ENCODE measurements around the gene OVCH2. TPM values are rescaled to one million over a fixed set of nuclear protein-coding genes. Genes with fewer than 3 reads are reported as not detected.

The OVCH2 gene
- total RNA-seq, 2 experiments from 2014 or later: not detected

GRCh38 chr11:7686761-7687160, 19.5 kb downstream of the OVCH2 start:
- no peak for DNase-seq
- ChIA-PET POLR2A (no interaction called here), CTCF (interaction anchor here (1.1 to 3.1 kb wide), 4 partner anchors 8 to 30 kb away, joined by 3 to 14 read pairs (median 6); no protein-coding TSS in a partner anchor)
- Mint-ChIP-seq H3K4me1 (no peaks in the 10 kb centered on the region), H3K4me3 (no peak overlapping the region), H3K27ac (no peak overlapping the region), H3K9me3 (no peaks in the 10 kb centered on the region), H3K27me3 (peaks cover 25% of the 10 kb centered on the region), H3K36me3 (ENCODE audit: low read depth) (no peaks in the 10 kb centered on the region)

DNA sequence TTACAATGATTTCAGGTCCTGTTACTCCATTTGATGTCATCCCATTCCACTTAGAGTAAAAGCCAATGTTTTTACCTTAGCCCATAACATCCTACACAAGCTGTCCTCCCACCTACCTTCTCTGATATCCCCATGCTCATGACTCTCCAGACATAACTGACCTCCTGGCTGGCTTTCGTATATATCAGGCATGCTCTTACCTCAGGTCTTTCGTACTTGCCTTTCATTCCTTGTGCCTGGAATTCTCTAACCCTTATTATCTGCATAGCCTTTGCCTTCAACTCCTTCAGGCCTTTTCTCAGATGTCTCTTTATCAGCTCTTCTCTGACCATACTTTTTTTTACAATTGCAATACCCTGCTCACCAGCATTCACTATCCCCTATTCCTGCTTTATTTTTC, 22.7 kb downstream of the OVCH2 start:
- ChIA-PET CTCF (no interaction called here), POLR2A (no interaction called here)
- Mint-ChIP-seq H3K36me3 (ENCODE audit: low read depth) (no peaks in the 10 kb centered on the region), H3K4me1 (no peaks in the 10 kb centered on the region), H3K27me3 (peaks cover 25% of the 10 kb centered on the region), H3K9me3 (no peaks in the 10 kb centered on the region), H3K27ac (no peak overlapping the region), H3K4me3 (no peak overlapping the region)
- no peak for DNase-seq

GRCh38 chr11:7677796-7678201, 28.5 kb downstream of the OVCH2 start:
- Mint-ChIP-seq H3K4me3 (no peak overlapping the region), H3K36me3 (ENCODE audit: low read depth) (no peaks in the 10 kb centered on the region), H3K9me3 (no peaks in the 10 kb centered on the region), H3K27me3 (peaks cover 60% of the 10 kb centered on the region), H3K4me1 (peaks cover 4% of the 10 kb centered on the region), H3K27ac (no peak overlapping the region)
- DNase-seq: no peak
- CTCF ChIA-PET: interaction anchor here (0.9 to 1.5 kb wide), 2 partner anchors 13 to 20 kb away, joined by 3 to 4 read pairs; no protein-coding TSS in a partner anchor
- POLR2A ChIA-PET: no interaction called here

DNA sequence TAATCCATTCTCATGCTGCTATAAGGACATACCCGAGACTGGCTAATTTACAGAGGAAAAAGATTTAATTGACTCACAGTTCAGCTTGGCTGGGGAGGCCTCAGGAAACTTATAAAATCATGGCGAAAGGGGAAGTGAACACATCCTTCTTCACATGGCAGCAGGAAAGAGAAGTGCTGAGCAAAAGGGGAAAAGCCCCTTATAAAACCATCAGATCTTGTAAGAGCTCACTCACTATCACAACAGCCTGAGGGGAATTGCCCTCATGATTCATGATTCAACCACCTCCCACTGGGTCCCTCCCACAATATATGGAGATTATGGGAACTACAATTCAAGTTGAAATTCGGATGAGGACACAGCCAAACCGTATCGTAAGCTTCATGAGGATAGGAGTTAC, 29.2 kb downstream of the OVCH2 start:
- ChIA-PET CTCF (interaction anchor here (0.9 to 1.5 kb wide), 2 partner anchors 12 to 21 kb away, joined by 3 to 4 read pairs; no protein-coding TSS in a partner anchor), POLR2A (no interaction called here)
- Mint-ChIP-seq H3K4me3 (no peak overlapping the region), H3K27me3 (peaks cover 62% of the 10 kb centered on the region), H3K9me3 (no peaks in the 10 kb centered on the region), H3K4me1 (peaks cover 6% of the 10 kb centered on the region), H3K36me3 (ENCODE audit: low read depth) (no peaks in the 10 kb centered on the region), H3K27ac (no peak overlapping the region)
- no peak for DNase-seq

DNA sequence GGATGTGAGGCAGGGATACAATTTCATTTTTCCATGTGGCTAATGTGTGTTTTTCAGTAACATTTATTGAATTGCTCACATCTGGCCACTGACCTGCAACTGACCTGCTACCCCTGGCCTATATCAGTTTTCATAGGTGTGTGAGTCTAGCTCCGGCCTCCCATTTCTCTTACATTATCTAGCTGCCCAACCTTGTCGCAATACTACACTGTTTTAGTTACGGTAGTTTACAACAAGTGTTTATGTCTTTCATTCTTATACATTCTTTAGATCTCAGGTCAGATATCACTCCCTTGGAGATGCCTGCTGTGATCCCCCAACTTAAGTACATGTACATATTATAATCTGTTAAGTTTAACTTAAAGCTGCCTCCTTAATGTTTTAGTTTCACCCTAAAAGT, 30.6 kb downstream of the OVCH2 start:
- Mint-ChIP-seq H3K9me3 (no peaks in the 10 kb centered on the region), H3K27ac (no peak overlapping the region), H3K36me3 (ENCODE audit: low read depth) (no peaks in the 10 kb centered on the region), H3K4me3 (no peak overlapping the region), H3K4me1 (peaks cover 10% of the 10 kb centered on the region), H3K27me3 (peaks cover 55% of the 10 kb centered on the region)
- ChIA-PET POLR2A (no interaction called here), CTCF (interaction anchor here (0.6 to 0.9 kb wide), 2 partner anchors 10 to 12 kb away, joined by 3 to 6 read pairs; no protein-coding TSS in a partner anchor)
- no peak for DNase-seq

GRCh38 chr11:7673724-7674434, 32.4 kb downstream of the OVCH2 start:
- H3K4me3 Mint-ChIP-seq: peak overlapping the region; percentile 43
- no peaks in the 10 kb centered on the region for H3K9me3 Mint-ChIP-seq
- no peak overlapping the region for H3K27ac Mint-ChIP-seq
- H3K27me3 Mint-ChIP-seq: peaks cover 47% of the 10 kb centered on the region
- POLR2A ChIA-PET: no interaction called here
- peaks cover 13% of the 10 kb centered on the region for H3K4me1 Mint-ChIP-seq
- CTCF ChIA-PET: no interaction called here
- H3K36me3 Mint-ChIP-seq (ENCODE audit: low read depth): no peaks in the 10 kb centered on the region
- no peak for DNase-seq

- no peak for DNase-seq
- no peak within 1 kb of the TSS for H3K27ac Mint-ChIP-seq
- ChIA-PET CTCF (no interaction called here), POLR2A (no interaction called here)
- H3K4me3 Mint-ChIP-seq: peak within 1 kb of the TSS; percentile 43
- H3K4me1 Mint-ChIP-seq: peaks cover 13% of the 10 kb centered on the region
- H3K27me3 Mint-ChIP-seq: peaks cover 42% of the 10 kb centered on the region
- H3K9me3 Mint-ChIP-seq: no peaks in the 10 kb centered on the region
- H3K36me3 Mint-ChIP-seq (ENCODE audit: low read depth): no peaks in the 10 kb centered on the region
Measured at GRCh38 chr11:7672960-7673723, 33.1 kb downstream of the OVCH2 start, which contains the start of gene CYB5R2. Gene CYB5R2, minus strand, starts transcription at chr11:7673500. Its CDS starts 675 bp downstream, at chr11:7672825.

GRCh38 chr11:7672276-7672959, 33.9 kb downstream of the OVCH2 start:
- Mint-ChIP-seq H3K4me1 (peaks cover 13% of the 10 kb centered on the region), H3K27me3 (peaks cover 36% of the 10 kb centered on the region), H3K36me3 (ENCODE audit: low read depth) (no peaks in the 10 kb centered on the region), H3K27ac (no peak overlapping the region), H3K4me3 (no peak overlapping the region), H3K9me3 (no peaks in the 10 kb centered on the region)
- DNase-seq: no peak
- ChIA-PET CTCF (no interaction called here), POLR2A (no interaction called here)

- CTCF ChIA-PET: no interaction called here
- DNase-seq: no peak
- Mint-ChIP-seq H3K4me1 (peaks cover 13% of the 10 kb centered on the region), H3K27me3 (peaks cover 32% of the 10 kb centered on the region), H3K36me3 (ENCODE audit: low read depth) (no peaks in the 10 kb centered on the region), H3K27ac (no peak overlapping the region), H3K4me3 (no peak overlapping the region), H3K9me3 (no peaks in the 10 kb centered on the region)
- POLR2A ChIA-PET: no interaction called here
Measured at GRCh38 chr11:7671347-7672215, 34.7 kb downstream of the OVCH2 start.

DNA sequence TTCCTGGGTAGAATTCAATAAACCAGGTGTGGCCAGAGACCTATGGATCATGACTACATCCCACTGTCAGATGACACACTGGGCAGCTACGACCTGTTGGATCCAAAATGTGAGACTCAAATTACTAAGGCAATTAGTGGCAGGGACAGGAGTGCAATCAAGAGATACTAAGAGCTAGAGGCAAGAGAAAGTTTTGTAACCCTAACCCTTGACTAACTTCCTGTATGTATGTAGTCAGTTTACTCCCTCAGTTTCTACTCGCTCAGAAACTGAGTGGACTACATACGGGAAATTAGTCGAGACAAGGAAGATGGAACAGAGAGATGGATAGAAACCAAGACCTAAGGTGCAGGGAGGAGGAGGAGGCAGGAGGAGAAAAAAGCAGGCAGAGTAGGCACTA, 35.6 kb downstream of the OVCH2 start:
- peaks cover 25% of the 10 kb centered on the region for H3K27me3 Mint-ChIP-seq
- H3K4me1 Mint-ChIP-seq: peaks cover 13% of the 10 kb centered on the region
- H3K9me3 Mint-ChIP-seq: no peaks in the 10 kb centered on the region
- no peaks in the 10 kb centered on the region for H3K36me3 Mint-ChIP-seq (ENCODE audit: low read depth)
- DNase-seq: no peak
- H3K27ac Mint-ChIP-seq: no peak overlapping the region
- POLR2A ChIA-PET: no interaction called here
- H3K4me3 Mint-ChIP-seq: no peak overlapping the region
- CTCF ChIA-PET: interaction anchor here (2.3 kb wide), 1 partner anchor 14 kb away, joined by 6 read pairs; no protein-coding TSS in a partner anchor

DNA sequence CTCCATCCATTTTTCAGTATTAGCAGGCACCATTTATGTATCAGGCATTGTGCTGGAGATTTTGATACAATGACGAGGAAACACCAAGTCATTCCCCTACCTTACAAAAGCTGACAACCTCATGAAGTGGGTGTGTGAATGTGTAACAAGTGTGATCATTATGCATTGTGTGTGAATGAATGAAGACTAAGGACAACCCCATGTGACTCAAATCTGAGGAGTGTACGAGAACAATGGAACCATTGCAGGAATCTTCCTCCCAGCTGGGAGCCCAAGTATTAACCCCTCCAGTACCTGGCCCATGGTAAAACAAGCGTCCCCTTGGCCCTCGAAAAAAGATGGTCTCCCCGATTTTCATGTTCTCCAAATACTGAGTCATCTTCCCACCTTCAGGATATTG, 37.4 kb downstream of the OVCH2 start:
- ChIA-PET CTCF (interaction anchor here (1.6 to 5.2 kb wide), 3 partner anchors 12 to 156 kb away, joined by 5 to 36 read pairs (median 6); partner anchors contain the start of gene PPFIBP2), POLR2A (no interaction called here)
- Mint-ChIP-seq H3K27ac (no peak overlapping the region), H3K36me3 (ENCODE audit: low read depth) (no peaks in the 10 kb centered on the region), H3K4me1 (peaks cover 9% of the 10 kb centered on the region), H3K4me3 (no peak overlapping the region), H3K9me3 (no peaks in the 10 kb centered on the region), H3K27me3 (peaks cover 7% of the 10 kb centered on the region)
- DNase-seq: no peak

DNA sequence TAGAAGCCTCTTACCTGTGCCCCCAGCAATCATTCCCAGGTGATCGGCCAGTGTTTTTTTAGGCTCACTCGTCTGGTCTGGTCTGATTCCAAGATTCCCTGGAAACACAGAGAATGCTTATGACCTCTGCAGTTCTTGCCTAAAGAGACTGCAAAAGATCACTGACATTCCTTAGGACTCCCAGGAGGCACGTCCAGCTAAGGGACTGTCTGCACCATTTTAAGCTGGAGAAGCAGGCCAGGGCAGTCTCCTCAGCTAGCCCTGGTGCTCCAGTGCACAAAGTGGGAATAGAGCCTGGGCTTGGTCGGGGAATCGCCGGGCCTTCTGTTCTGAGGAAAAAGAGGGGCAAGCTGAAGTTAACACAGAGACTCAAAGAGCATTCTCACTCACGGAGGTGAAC, 37.8 kb downstream of the OVCH2 start:
- peaks cover 6% of the 10 kb centered on the region for H3K27me3 Mint-ChIP-seq

More for the DNA sequence above, 37.8 kb downstream of the OVCH2 start:
- Mint-ChIP-seq H3K9me3 (no peaks in the 10 kb centered on the region), H3K4me3 (no peak overlapping the region), H3K4me1 (peaks cover 9% of the 10 kb centered on the region), H3K27ac (no peak overlapping the region), H3K36me3 (ENCODE audit: low read depth) (no peaks in the 10 kb centered on the region)
- POLR2A ChIA-PET: no interaction called here
- CTCF ChIA-PET: interaction anchor here (1.6 to 5.2 kb wide), 4 partner anchors 11 to 156 kb away, joined by 5 to 36 read pairs (median 7); partner anchors contain the start of gene PPFIBP2
- DNase-seq: no peak

Measured in activated CD4-positive, alpha-beta memory T cell treated with anti-CD3 and anti-CD28 coated beads, Interleukin-2, amount 10 ng/mL, durations not matched to agents 7 days and 5 days (primary cell).